Amniotic epithelial cell (primary cell): ENCODE measurements around the gene GINS3.
A peak's percentile ranks its signal among the peaks of the same experiment; 100 is the strongest.

Source experiments
- DNase-seq: peaks from one replicate; pipeline ENCODE4 v3.0.0-alpha.2; 2010; ENCODE audit warnings: low read depth

GINS3 gene

DNA sequence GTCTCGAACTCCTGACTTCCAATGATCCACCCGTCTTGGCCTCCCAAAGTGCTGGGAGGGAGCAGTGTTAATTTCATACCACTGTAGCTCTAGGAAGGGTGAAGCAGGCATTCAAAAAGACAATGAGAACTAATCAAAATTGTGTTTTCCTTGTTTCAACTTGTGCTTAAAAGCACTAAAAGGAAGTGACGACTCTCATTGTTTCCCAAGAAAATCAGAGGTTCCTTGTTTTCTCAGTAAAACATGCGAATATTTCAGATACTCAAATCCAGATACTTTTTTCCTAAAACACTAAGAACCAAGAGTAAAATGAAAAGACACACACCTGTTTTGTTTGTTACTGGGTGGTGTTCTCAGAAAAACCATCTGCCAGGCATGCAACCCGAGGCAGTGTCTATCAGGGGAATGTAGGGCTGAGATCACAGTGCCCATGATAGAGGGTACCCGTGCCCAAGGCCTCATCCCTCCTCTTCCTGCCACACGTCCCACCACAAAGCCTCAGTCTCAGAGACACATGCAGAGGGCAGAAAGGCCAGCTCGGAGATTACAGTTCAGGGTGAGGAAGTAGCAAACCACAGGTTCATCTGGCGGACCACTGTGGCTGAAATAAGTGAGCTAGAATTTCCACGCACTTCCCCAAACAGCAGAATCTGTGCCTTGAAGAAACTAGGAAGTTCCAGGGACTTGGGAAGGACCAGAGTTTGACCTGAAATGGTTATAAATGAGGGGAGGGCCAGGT lies 33.7 kb downstream of the GINS3 start:
- no peak for DNase-seq

DNA sequence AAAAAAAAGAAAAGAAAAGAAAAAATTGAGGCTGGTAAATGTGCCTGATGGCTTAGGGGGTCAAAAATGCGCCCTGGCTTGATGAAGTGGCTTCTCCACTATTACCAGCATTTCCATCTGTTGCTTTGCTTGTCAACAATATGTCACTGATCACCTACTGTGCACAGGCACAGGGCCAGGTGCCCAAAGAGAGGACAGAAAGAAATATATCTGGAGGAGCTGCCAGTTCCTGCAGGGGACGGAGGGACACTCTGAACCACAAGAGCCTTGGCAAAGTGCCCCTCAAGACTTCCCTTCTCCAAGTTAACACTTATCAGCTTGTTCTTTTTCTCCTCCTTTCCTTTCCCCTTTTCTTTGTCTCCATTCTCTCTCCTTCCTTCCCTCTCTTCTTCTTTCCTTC lies 34.7 kb downstream of the GINS3 start:
- no peak for DNase-seq

DNA sequence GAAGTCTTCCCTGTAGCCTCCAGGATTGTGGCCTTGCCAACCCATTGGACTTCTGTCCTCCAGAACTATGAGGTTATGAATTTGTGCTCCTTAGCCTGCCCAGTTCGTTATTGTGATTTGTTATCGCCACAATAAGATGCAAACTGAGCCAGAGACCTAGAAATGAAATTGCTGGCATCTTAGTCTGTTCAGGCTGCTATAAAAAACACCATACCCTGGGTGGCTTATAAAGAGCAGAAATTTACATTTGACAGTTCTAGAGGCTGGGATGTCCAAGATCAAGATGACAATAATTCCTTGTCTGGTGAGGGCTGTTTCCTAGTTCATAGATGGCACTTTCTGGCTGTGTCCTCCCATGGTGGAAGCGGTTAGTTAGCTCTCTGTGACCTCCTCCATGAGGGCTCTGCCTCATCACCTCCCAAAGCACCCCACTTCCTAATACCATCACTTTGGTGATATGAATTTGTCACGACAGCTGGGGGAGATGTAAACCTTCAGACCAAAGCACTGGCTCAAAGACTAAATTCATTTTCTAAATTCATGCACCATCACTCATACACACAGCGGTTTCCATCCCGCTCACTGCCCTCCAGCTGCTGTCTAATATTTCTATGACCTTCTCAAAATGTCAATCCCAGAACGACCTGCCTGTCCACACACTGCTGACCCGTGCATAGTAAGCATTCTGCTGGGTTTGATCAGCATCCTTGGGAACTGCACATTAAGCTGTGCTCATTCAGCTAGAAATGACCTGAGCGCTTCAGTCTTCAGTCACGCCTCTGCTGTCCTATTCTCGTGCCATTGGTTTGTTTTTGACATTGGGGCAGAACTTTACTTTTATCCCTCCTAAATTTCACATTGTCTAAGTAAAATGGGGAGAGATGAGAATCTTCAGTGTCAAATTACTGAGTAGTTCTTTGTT lies 36.6 kb downstream of the GINS3 start:
- DNase-seq: no peak

DNA sequence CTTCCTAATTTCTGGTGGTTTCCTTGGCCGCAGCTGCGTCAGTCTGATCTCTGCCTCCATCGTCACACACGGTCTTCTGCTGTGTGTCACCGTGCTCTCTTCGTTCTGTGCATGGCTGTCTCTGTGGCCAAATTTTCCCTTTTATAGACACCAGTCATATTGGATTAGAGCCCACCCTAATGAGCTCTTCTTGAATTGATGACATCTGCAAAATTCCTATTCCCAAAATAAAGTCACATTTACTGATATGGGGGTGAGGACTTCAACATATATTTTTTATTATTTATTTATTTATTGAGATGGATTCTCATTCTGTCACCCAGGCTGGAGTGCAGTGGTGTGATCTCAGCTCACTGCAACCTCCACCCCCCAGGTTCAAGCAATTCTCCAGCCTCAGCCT lies 38.4 kb downstream of the GINS3 start:
- no peak for DNase-seq

DNA sequence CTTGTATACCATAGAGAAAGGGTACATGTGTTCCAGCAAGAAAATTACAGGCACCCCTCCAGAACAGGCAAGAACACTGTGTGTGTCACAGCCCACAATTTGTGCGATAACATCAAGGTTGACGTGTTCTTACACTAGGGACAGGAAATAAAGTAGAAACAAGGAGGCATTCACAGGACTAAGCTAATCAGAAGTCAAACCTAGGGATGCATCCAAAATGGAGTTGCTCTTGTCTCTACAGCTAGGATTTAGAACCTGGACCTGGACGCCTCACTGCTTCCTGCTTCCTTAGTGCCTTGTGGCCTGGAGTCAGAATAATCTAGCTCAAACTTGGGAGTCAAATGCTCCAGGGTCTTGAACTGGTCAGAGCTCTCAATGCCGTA lies 41.3 kb downstream of the GINS3 start:
- no peak for DNase-seq

DNA sequence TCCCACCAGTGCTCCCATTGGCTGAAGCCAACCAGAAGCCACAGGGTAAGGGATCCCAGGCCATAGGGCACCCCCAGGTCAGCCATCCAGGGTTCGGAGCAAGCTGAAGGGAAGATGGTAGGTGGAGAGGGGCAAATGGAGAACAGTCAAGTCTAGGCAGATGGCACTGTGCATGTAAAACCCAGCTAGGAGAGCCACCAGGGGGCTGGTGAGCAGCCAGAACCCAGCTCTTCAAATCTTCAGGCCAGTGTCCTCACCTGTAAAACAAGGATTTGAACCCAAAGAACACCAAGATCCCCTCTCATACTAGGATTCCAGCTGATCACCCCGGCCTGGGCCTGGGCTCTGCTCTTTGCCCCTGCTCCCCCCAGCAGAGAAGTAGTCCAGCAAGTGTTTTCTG lies 43.5 kb downstream of the GINS3 start:
- DNase-seq: no peak

DNA sequence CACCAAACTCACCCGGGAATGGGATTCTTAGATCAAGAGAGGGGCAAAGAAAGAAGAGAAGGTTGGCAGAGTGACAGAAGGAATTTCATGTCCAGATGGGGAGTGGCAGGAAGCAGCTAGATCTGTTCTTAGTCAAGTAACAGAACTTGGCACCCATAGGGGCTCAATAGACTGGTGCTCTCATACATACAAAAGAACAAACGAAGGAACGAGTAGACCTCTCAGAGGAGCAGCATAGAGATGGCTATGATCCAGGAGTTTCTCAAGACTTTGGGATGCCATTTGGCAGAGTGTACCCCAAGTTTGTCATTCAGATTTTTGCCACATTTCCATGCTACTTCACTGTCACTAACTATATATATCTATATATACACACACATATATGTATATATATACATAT lies 47.9 kb downstream of the GINS3 start:
- no peak for DNase-seq

DNA sequence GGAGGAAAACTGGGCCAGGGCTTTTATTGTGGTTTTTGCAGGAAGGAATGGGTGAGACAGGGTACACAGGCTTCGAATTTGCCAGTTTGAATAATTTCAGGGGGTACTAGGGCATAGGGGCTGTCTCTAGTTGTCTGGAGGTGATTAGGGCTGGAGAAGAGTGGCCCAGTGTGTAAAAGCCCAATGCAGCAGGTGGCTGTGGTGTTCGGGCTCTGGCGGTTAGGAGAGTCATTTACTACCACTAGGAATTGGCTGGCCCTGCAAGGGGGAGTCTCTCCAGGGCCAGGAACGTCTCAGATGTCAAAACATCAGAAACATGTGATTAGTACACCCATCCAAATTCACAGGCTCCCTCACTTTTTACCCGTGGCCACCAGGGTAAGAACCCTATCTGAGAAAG lies 50.3 kb downstream of the GINS3 start:
- DNase-seq: no peak

DNA sequence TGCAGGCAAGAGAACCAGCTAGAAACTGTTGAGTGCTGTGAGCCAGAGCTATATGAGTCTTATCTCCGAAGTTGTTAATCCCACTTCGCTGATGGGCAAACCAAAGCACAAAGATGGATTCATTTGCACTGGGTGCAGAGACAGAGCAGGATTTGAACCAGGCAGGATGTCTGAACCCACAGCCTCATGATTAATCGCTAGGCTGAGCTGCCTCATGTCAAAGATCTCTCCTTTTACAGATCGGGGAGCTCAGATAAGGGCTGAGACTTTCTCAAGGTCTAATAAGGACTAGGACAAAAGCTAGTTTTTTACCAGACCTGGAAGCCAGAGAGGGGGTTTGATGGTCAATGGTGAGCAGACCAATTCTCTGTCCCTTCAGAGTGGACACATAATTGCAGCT lies 51.5 kb downstream of the GINS3 start:
- peak; percentile 66 for DNase-seq

DNA sequence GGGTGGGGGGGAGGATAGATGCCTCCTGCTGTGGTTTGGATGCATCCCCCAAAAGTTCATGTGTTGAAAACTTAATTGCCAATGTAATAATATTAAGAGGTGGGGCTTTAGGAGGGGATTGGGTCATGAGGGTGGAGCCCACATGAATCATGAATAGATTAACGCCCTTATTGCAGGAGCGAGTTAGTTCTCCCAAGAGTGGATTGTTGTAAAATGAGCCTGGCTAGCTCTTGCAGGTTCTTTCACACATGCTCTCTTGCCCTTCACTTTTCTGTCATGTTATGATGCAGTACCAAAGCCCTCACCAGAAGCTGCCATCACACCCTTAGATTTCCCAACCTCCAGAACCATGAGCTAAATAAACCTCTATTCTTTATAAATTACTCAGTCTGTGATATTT lies 52.0 kb downstream of the GINS3 start:
- DNase-seq: peak; percentile 71

DNA sequence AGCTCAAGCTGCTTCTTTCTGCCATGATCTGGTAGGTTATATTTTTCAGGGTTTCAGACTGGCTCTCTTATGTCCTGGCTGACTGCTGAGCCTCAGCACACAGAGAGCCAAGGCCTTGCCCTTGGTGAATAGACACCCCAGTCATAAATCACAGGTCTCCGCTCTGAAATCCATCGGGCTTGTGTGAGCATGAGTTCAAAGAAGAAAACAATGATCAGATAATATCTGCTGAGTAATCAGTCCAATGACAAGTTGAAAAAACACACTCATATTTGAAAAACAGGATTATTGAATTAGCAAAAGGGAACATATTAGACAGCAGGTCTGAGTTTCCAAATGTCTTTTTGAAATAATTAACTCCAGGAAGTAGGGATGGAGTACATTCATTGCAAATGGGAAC lies 56.6 kb downstream of the GINS3 start:
- peak; percentile 73 for DNase-seq

DNA sequence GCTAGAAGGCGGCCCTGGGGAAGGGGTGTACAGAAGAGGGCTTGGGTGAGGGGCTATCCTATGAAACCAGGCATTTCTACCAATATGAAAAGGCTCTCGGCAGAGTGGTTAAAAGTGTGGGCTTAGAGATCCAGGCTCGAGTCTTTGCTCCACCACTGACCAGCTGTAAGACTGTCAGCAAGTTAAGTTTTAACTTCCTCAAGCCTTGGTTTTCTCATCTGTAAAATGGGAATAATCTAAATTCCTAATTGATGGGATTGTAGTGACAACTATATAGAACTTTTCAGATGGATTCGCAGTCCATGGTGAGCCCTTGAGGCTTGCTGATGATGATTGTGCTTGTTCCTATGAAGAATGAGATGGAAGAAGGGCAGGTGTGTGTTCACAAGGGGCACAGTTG lies 57.0 kb downstream of the GINS3 start:
- DNase-seq: no peak

DNA sequence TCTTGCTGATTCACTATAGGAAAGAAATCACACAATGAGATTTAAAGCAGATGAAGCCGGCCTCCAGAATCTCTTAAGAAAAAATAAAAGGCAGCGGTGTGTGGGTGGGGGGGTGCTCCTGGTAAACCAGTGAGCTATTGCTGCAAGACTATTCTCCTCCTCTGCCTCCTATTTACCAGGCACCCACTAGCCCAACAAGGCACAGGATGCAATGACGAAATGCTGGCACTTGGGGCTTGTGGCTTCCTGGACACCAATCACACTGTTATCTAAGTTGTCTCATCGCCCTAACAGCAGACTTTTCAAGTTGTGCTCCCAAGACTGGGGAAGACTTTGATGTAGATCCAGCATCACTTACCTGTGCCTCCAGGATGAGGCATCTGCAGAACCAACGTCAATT lies 57.5 kb downstream of the GINS3 start:
- DNase-seq: peak; percentile 60

DNA sequence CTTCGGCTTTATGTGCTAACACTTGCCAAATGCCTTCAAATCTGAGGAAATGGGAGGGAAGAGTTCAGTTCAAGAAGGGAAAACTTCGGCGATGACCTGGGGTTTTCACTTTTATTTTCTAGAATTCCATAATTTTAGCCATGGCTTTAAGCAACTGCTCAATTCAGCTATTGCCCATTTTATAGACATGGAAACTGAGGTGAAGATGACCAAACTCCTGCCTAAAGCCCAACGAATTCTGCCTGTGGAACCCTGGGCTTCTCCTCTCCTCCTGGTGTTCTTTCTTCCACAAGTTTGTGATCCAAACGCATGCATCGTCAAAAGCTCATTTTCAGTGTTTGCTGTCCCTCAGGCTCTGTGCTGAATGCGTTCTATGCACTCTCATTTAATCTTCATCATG lies 58.3 kb downstream of the GINS3 start:
- DNase-seq: no peak

DNA sequence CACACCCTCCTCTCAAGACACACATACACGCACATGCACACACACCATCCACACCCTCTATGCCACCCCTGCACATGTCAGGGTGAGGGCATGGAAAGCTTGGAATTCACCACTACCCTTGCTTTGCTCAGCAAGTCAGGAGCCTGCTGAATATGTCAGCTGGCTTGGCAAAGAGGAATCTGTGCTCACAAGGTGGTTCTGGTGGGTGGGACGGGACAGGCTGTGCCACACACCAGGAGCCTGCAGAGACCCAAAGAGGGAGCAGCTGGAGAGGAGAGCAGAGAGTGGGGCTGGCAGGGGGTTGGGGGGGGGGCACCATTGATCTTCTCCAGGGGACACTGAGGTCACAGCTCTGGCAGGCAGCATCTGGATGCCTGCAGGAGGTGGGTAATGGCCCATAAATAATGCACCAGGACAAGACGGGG lies 59.0 kb downstream of the GINS3 start:
- no peak for DNase-seq

DNA sequence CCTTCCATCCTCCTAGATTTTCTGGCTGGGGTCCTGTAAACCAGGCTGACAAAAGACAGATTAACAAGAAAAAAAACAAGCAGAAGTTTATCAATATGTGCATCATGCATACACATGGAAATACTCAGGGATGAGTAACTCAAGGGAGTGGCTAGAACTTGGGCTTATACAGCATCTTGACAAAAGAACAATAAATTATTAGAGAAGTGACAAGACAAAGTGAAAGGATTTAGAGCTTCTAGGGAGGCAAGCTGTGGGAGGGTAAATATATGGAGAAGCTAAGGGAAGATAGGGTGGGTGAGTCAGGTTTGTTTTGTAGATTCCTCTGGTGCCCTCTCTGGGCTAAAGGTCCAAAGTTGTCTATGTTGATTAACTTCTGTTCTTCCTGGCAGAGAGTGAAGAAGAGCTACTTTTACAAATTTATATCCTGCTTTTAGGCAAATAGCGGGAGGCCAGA lies 59.7 kb downstream of the GINS3 start:
- DNase-seq: peak; percentile 99

DNA sequence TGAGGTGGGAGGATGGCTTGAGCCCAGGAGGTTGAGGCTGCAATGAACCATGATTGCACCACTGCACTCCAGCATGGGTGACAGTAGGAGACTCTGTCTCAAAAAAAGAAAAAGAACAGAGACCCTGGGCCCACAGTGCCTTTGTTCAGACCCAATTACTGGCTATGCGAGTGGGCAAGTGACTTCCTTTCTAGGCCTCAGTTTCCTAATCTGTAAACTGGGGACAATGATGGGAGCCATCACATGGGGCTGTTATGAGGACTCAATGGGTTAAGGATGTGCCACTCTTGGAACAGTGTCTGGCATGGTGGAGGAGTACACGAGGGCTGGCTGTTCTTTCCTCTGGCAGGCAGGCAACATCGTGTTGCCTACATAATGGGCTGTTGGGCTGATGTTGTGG lies 60.4 kb downstream of the GINS3 start:
- no peak for DNase-seq

DNA sequence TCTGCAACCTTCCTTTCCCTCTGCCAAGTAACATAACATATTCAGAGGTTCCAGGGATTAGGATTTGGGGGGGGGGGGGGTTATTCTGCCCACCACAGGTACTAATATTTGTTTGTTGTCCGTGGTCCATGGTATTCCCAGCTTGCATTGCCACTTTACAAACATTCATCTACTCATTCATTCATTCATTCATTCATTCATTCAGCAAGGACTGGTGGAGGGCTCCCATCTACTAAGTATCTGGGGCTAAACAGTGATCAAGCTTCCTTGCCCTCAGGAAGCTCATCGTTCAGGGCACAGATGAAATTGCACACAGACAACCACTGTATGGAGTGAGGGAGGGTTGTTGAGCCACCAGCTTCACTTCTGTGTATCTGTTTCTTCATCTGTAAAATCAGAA lies 61.9 kb downstream of the GINS3 start:
- no peak for DNase-seq

DNA sequence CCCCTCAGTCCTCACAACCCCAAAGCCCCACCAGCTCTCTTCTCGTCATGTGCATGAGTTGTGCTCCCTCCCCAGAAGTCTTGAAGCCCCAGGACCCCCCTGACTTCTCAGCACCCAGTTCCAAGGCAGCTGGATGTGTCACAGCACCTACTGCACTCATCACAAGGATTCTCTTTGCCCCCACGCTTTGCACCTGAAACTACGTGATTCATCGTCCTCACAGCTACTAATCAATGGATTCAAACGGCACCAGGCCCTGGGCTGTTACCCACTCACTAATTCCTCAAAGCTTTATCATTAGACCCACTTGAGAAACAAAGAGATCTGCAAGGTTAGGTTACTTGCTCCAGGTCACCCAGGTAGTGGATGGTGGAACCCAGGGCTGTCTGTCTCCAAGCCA lies 62.6 kb downstream of the GINS3 start:
- DNase-seq: no peak
